HG03565 (cell line): Measurements from ENCODE around the gene VAT1.
"Not testable (repeated sequence)": the region's sequence is repeated elsewhere in the genome, so short reads cannot be mapped to it uniquely, and the experiment has no call there.

Experiments
- ATAC-seq: cut with Tn5 transposase; IDR thresholded peaks from one replicate; pipeline ENCODE4 v1.9.1; 2021; ENCODE audit warnings: mild to moderate bottlenecking, moderate library complexity; ENCODE audit not compliant: unreplicated experiment

VAT1 gene

DNA sequence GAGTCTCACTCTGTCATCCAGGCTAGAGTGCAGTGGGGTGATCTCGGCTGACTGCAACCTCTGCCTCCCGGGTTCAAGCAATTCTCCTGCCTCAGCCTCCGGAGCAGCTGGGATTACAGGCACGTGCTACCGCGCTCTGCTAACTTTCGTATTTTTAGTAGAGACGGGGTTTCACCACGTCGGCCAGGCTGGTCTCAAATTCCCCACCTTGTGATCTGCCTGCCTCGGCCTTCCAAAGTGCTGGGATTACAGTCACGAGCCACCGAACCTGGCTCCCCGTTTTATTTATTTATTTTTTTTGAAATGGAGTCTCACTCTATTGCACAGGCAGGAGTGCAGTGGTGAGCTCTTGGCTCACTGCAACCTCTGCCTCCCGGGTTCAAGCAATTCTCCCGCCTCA lies 46.5 kb downstream of the VAT1 start:
- ATAC-seq = not testable (repeated sequence)

DNA sequence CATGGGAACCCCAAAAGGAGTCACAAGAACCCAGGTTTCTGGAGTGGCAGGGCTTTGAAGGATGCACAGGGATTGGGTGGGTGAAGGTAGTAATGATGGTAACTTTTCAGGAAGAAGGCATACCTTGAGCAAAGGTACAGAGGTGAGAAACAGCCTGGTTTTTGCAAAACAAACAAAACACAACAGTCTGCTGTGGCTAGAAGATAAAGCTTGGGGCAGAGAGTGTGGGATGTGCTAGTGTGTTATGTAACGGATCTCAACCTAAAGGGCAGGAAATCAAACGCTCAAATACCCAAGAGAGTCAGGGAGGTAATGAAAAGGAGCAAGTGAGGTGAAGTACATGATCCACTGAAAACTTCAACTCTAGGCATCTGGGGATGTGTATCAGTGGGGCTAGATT lies 46.9 kb downstream of the VAT1 start:
- ATAC-seq = no peak

DNA sequence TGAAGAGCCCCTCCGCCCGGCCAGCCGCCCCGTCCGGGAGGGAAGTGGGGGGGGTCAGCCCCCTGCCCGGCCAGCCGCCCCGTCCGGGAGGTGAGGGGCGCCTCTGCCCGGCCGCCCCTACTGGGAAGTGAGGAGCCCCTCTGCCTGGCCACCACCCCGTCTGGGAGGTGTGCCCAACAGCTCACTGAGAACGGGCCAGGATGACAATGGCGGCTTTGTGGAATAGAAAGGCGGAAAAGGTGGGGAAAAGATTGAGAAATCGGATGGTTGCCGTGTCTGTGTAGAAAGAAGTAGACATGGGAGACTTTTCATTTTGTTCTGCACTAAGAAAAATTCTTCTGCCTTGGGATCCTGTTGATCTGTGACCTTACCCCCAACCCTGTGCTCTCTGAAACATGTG lies 48.9 kb downstream of the VAT1 start:
- ATAC-seq = not testable (repeated sequence)

DNA sequence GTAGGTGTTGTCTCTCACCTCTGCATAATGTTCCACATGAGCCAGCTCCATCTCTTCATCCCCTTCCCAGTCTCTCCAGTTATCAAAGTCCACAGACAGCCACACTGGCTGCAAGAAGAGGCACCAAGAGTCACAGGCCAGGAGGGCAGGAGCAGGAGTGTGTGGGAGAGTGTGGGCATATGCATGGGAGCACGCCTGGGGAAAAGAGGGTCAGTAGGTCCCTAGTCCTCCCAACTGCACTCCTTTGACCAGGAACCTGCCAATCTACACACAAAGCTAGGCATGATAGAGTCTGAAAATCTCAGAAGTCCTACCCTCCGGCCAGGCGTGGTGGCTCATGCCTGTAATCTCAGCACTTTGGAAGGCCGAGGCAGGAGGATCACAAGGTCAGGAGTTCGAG lies 50.6 kb downstream of the VAT1 start:
- no peak for ATAC-seq

DNA sequence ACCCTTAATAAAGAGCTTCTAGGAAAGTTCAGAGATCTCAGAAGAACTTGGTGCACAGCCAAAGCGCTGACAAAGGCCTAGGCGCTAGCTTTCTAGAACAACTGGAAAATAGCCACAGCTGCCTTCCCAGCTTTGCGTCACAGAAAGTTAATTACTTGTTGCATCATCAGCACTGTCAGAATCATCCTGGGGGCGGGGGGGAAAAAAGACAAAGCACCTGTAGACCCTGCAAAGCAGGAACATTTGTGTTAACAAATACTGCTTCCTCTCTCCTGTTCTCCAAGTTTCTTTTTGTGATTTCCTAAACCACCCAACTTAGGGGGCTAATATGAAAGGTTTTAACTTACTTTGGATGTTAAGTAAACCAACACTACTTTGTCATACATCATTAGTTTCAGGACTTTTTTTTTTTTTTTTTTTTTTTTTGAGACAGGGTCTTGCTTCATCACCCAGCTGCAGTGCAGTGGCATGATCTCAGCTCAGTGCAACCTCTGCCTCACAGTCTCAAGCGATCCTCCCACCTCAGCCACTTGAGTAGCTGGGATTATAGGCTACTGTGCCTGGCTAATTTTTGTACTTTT lies 53.1 kb downstream of the VAT1 start:
- no peak for ATAC-seq

DNA sequence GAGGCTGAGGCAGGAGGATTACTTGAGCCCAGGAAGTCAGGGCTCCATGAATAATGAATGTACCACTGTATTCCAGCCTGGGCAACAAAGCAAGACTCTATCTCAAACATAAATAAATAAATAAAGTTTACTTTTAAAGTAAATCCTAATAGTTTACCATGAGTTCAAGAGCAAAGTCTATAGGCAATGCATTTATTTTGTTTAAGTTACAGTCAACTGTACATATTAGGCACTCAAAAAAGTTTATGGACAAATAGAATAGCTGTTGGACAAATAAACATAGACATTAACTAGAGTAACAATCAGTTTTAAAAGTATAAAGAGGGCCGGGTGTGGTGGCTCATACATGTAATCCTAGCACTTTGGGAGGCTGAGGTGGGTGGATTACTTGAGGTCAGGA lies 54.3 kb downstream of the VAT1 start:
- no peak for ATAC-seq
